ENCODE data around the gene PRDM16. TPM values are rescaled to one million over a fixed set of nuclear protein-coding genes. Genes with fewer than 3 reads are reported as not detected.

PRDM16 gene
- total and polyA plus RNA-seq, 2 of the 4 experiments (the other 2 are of a cell fraction): 0.02 TPM; not detected in 1

- no peaks in the 10 kb centered on the region for H3K9me3 ChIP-seq (ENCODE audit: control insufficient read depth, insufficient read depth, low read length)
- H3K23ac ChIP-seq (ENCODE audit: low read depth, low read length): no peak overlapping the region
- no TSS peak for BruUV-seq (replicated peaks)
- H2AFZ ChIP-seq (replicated peaks; ENCODE audit: low read length, poor library complexity): no peak overlapping the region
- H3K36me3 ChIP-seq (ENCODE audit: control insufficient read depth, insufficient read depth, low read length): no peaks in the 10 kb centered on the region
- no peak overlapping the region for H2BK5ac ChIP-seq (ENCODE audit: low read depth, low read length, poor library complexity, severe bottlenecking)
- in situ Hi-C loops (cut with MboI; ENCODE audit: low sequenced_read_pairs): no loop called here
- no peak overlapping the region for H3K4me3 ChIP-seq (ENCODE audit: insufficient read depth, low read depth, low read length)
- H2BK15ac ChIP-seq (ENCODE audit: low read depth, low read length): no peak overlapping the region
- DNase-seq (no peak), ATAC-seq (ENCODE audit: low read depth) (no peak)
- no peak overlapping the region for H3K9ac ChIP-seq (ENCODE audit: low read depth, low read length)
- H3K27ac ChIP-seq (ENCODE audit: insufficient read depth, low read length): no peak overlapping the region
- no peaks in the 10 kb centered on the region for H3K79me1 ChIP-seq (ENCODE audit: low read depth in 1 of 2, low read length in 2 of 2)
- TF ChIP-seq SMC3 (IDR thresholded peaks at IDR 0.05; ENCODE audit: low read depth, low read length): no peak
- TF ChIP-seq MAFK (IDR thresholded peaks at IDR 0.05; ENCODE audit: low read depth, low read length): no peak
- TF ChIP-seq ELK1 (IDR thresholded peaks at IDR 0.05; ENCODE audit: borderline replicate concordance, low read depth, low read length): no peak
- no peak for TF ChIP-seq POLR2A (IDR thresholded peaks at IDR 0.05; ENCODE audit: low read depth, low read length)
- H4K8ac ChIP-seq (ENCODE audit: low read depth in 2 of 2, low read length in 2 of 2): no peak overlapping the region
- 71% methylated on average over 15 of the region's 43 CpGs; no CpG with 5 or more reads in 1 of the 2 experiments for WGBS, 2 experiments (ENCODE audit: extremely low coverage in 2 of 2, insufficient read length in 1 of 2)
- H2BK120ac ChIP-seq (ENCODE audit: low read depth, low read length): no peak overlapping the region
- no peak overlapping the region for H3K4ac ChIP-seq (ENCODE audit: low read depth, low read length)
- H3K14ac ChIP-seq (replicated peaks; ENCODE audit: low read depth, low read length): no peak overlapping the region
- no peak overlapping the region for H2BK20ac ChIP-seq (ENCODE audit: low read depth, low read length)
- no peak overlapping the region for H3K4me2 ChIP-seq (ENCODE audit: low read depth, low read length)
- no peaks in the 10 kb centered on the region for H4K20me1 ChIP-seq (ENCODE audit: insufficient read depth, low read length)
- H3K9me1 ChIP-seq (ENCODE audit: insufficient read depth, low read length): no peaks in the 10 kb centered on the region
- POLR2A ChIA-PET (ENCODE audit: unreplicated experiment): no interaction called here
- peaks cover 2% of the 10 kb centered on the region; the same call in 1 of the 2 replicates for H3K27me3 ChIP-seq (ENCODE audit: control insufficient read depth, insufficient read depth, low read length)
- CTCF ChIA-PET: no interaction called here
- H3K4me1 ChIP-seq (ENCODE audit: control insufficient read depth, insufficient read depth, low read length): no peaks in the 10 kb centered on the region
- no peak overlapping the region for H3K56ac ChIP-seq (ENCODE audit: extremely low read depth, insufficient read depth, low read length)
- no peak overlapping the region for H4K5ac ChIP-seq (ENCODE audit: low read depth, low read length)
- H3K18ac ChIP-seq (ENCODE audit: low read depth, low read length): no peak overlapping the region
- no peak overlapping the region for H2AK9ac ChIP-seq (replicated peaks; ENCODE audit: low read depth, low read length, poor library complexity)
- no peak overlapping the region for H2AK5ac ChIP-seq (ENCODE audit: low read depth, low read length)
- no peak overlapping the region for H4K91ac ChIP-seq (ENCODE audit: insufficient read depth, low read depth, low read length)
- dilution Hi-C loops (cut with HindIII; ENCODE audit: low sequenced_read_pairs, unreplicated experiment): no loop called here
- intact Hi-C loops (cut with micrococcal nuclease): no loop called here
Measured at GRCh38 chr1:3427711-3428704, 359.0 kb downstream of the PRDM16 start.
